ENCODE data around the gene USP16. TPM values are rescaled to one million over a fixed set of nuclear protein-coding genes. Genes with fewer than 3 reads are reported as not detected.

Gene USP16
- total RNA-seq, 3 donors from 2014 or later (not counting 1 experiment from before 2014, with no cell fraction given): 67.9 to 76.9 (median 75.7) TPM

DNA sequence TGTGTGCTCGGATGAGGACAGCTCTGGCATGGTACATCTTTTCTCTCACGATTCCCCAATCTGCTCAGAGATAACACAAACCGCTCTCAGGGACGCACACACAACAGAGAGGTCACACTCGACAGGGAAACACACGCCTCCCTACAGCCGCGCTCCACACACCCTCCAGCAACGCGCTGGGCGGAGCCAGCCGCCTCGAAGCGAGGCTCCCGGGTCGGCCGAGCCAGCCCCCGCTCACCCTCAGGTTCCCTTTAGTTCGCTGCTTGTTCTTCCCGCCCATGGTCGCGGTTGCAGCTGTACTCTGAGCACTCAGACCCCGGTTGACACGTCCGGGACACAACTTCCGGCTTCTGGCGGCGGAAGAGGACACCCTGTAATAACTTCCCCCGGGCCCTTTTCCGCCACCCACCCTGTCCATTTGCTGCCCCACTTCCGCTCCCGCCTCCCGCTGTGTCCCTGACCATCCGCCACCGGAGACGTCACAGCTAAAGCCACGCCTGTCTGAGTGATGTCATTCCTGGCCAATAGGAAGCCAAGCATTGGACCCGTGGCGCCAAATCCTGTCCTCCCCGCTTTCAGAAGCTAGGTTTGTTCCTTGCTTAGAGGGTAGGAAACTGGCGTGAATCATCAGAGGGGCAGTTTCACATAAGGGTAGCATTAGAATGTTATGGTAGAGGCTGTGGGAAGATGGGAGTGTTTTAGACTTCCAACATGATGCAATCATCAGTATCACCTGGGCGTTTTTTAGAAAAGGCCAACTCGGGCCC, 31.8 kb upstream of the USP16 start, which contains the start of gene LTN1:
TSS of gene LTN1 (minus strand) at position 352 of the 767 bp plus-strand sequence. CDS start at position 280, 72 bp downstream.
- Mint-ChIP-seq H3K27ac (peak within 1 kb of the TSS; percentile 95 to 98), H3K4me1 (peaks cover 29 to 36% of the 10 kb centered on the region in 2 donors)

DNA sequence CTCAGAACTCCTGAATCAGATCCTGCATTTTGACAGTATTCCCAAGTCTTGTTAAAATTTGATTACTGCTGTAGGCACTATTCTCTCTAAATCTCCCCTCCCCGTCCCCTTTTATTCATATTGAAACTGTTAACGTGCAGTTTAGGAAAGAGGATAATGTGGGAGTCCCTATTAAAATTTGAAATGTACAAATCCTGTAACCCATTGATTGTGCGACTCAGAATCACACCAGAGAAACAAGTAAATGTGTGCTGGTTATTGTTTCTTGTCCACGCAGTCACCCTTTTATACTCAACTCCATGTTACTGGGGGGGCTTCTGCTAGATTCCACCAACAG, 31.2 kb upstream of the USP16 start:
- Histone ChIP-seq H3K27me3 (ENCODE audit: control insufficient read depth, insufficient read depth, low read length) (no peaks in the 10 kb centered on the region), H3K4me1 (ENCODE audit: control insufficient read depth, insufficient read depth, low read length) (peaks cover 10% of the 10 kb centered on the region), H3K9me3 (ENCODE audit: control insufficient read depth, insufficient read depth, low read length) (no peaks in the 10 kb centered on the region), H3K4me3 (ENCODE audit: low read length) (peak overlapping the region; percentile 33), H3K27ac (ENCODE audit: low read length) (peak overlapping the region; percentile 90), H3K36me3 (ENCODE audit: control insufficient read depth, insufficient read depth, low read length) (no peaks in the 10 kb centered on the region)
- Mint-ChIP-seq H3K27ac (peak overlapping the region; percentile 95 to 98), H3K27me3 (ENCODE audit: low read depth in 2 of 2) (no peaks in the 10 kb centered on the region), H3K36me3 (no peaks in the 10 kb centered on the region), H3K4me3 (peak overlapping the region; percentile 99), H3K9me3 (no peaks in the 10 kb centered on the region), H3K4me1 (peaks cover 29 to 36% of the 10 kb centered on the region in 2 donors)
- intact Hi-C loops (cut with micrococcal nuclease): loop anchor here (1.0 to 2.0 kb wide), 2 partner anchors 9 to 80 kb away; partner anchors contain the start of gene CCT8
- 80% methylated on average over 1 of the region's 4 CpGs for WGBS (ENCODE audit: insufficient coverage)
- TF ChIP-seq, protein P1, sequence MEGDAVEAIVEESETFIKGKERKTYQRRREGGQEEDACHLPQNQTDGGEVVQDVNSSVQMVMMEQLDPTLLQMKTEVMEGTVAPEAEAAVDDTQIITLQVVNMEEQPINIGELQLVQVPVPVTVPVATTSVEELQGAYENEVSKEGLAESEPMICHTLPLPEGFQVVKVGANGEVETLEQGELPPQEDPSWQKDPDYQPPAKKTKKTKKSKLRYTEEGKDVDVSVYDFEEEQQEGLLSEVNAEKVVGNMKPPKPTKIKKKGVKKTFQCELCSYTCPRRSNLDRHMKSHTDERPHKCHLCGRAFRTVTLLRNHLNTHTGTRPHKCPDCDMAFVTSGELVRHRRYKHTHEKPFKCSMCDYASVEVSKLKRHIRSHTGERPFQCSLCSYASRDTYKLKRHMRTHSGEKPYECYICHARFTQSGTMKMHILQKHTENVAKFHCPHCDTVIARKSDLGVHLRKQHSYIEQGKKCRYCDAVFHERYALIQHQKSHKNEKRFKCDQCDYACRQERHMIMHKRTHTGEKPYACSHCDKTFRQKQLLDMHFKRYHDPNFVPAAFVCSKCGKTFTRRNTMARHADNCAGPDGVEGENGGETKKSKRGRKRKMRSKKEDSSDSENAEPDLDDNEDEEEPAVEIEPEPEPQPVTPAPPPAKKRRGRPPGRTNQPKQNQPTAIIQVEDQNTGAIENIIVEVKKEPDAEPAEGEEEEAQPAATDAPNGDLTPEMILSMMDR (IDR thresholded peaks at IDR 0.05): no peak
- ATAC-seq (no peak), DNase-seq (no peak)

More for the DNA sequence above, 31.8 kb upstream of the USP16 start, which contains the start of gene LTN1:
- H3K36me3 ChIP-seq (ENCODE audit: control insufficient read depth, insufficient read depth, low read length): no peaks in the 10 kb centered on the region
- peak within 1 kb of the TSS; percentile 89 for H3K4me3 ChIP-seq (ENCODE audit: low read length)
- peak within 1 kb of the TSS; percentile 90 for H3K27ac ChIP-seq (ENCODE audit: low read length)
- ATAC-seq (peak; percentile 94 to 99 (median 95)), DNase-seq (peak; percentile 99 to 100)
- no peaks in the 10 kb centered on the region for H3K27me3 ChIP-seq (ENCODE audit: control insufficient read depth, insufficient read depth, low read length)
- intact Hi-C loops (cut with micrococcal nuclease): loop anchor here (1.0 to 2.0 kb wide), 3 partner anchors 10 to 80 kb away; partner anchors contain the start of genes CCT8 and USP16
- Mint-ChIP-seq H3K27me3 (ENCODE audit: low read depth in 2 of 2) (no peaks in the 10 kb centered on the region), H3K4me3 (peak within 1 kb of the TSS; percentile 99), H3K36me3 (no peaks in the 10 kb centered on the region), H3K9me3 (no peaks in the 10 kb centered on the region)
- peaks cover 10% of the 10 kb centered on the region for H3K4me1 ChIP-seq (ENCODE audit: control insufficient read depth, insufficient read depth, low read length)
- no peaks in the 10 kb centered on the region for H3K9me3 ChIP-seq (ENCODE audit: control insufficient read depth, insufficient read depth, low read length)
- TF ChIP-seq, protein P1 (IDR thresholded peaks at IDR 0.05): no peak
- 2% methylated on average over 43 of the region's 43 CpGs for WGBS (ENCODE audit: insufficient coverage)

DNA sequence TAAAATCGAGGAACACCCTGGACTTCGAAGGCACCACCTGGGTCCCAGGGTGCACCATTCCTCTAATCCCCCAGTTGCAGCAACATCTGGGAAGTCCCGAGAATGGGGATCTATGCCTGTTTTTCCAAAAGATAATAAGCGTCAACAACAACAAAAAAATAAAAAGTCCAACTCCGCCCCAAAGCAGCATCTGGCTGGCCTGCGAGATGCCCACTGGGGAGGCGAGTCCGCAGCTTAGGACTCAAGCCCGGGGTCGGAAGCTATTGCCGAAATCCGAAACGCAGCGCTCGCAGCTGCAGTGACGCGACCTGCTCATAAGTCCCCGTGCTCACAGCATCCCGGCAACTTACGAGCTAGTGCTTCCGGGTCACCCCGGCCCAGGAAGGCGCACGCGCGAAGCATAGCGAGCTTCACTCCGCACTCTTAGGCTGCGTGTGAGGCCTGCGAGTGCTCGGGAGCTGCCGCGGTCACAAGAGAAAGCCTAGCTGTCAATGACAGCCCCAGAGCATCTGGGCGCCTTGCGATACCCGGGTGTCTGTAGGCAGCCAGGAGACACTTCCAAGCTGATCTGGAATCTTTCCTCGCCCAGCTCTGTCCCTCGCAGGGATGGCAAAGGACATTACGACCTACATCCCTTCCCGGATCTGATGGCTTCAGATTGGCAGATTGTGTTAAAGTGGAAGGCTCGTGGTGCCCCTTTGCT, 21.9 kb upstream of the USP16 start:
- Mint-ChIP-seq H3K4me1 (peaks cover 6 to 7% of the 10 kb centered on the region in 2 donors), H3K9me3 (no peaks in the 10 kb centered on the region), H3K27ac (peak overlapping the region; percentile 95 to 96), H3K27me3 (ENCODE audit: low read depth in 2 of 2) (no peaks in the 10 kb centered on the region), H3K36me3 (no peaks in the 10 kb centered on the region), H3K4me3 (peak overlapping the region; percentile 87)
- peaks cover 6% of the 10 kb centered on the region for H3K36me3 ChIP-seq (ENCODE audit: control insufficient read depth, insufficient read depth, low read length)
- DNase-seq: peak; percentile 93 to 99
- H3K4me1 ChIP-seq (ENCODE audit: control insufficient read depth, insufficient read depth, low read length): peaks cover 12% of the 10 kb centered on the region
- WGBS (ENCODE audit: insufficient coverage): under 1% methylated on average over 41 of the region's 41 CpGs
- no peaks in the 10 kb centered on the region for H3K9me3 ChIP-seq (ENCODE audit: control insufficient read depth, insufficient read depth, low read length)
- peak overlapping the region; percentile 69 for H3K4me3 ChIP-seq (ENCODE audit: low read length)
- TF ChIP-seq, protein P1 (IDR thresholded peaks at IDR 0.05): no peak
- H3K27ac ChIP-seq (ENCODE audit: low read length): peak overlapping the region; percentile 95
- H3K27me3 ChIP-seq (ENCODE audit: control insufficient read depth, insufficient read depth, low read length): no peaks in the 10 kb centered on the region
- intact Hi-C loops (cut with micrococcal nuclease): loop anchor here (1.0 kb wide), 4 partner anchors 9 to 71 kb away; partner anchors contain the start of genes CCT8, RWDD2B and USP16
- peak; percentile 99 to 100 (median 100) for ATAC-seq

All from natural killer cell (primary cell).